ENCODE data around the gene SMPDL3B. TPM values are rescaled to one million over a fixed set of nuclear protein-coding genes. Genes with fewer than 3 reads are reported as not detected.

Gene SMPDL3B
- total and polyA plus RNA-seq, 2 of the 4 experiments (the other 2 are of a cell fraction): not detected

GRCh38 chr1:27954186-27954585 is 19.4 kb downstream of the SMPDL3B start:
- CTCF ChIA-PET: no interaction called here
- H2AFZ ChIP-seq (replicated peaks; ENCODE audit: low read length, poor library complexity): no peak overlapping the region
- H4K5ac ChIP-seq (ENCODE audit: low read depth, low read length): no peak overlapping the region
- in situ Hi-C loops (cut with MboI; ENCODE audit: low sequenced_read_pairs): no loop called here
- H3K27ac ChIP-seq (ENCODE audit: insufficient read depth, low read length): no peak overlapping the region
- H3K14ac ChIP-seq (replicated peaks; ENCODE audit: low read depth, low read length): no peak overlapping the region
- no peak overlapping the region for H3K18ac ChIP-seq (ENCODE audit: low read depth, low read length)
- H4K8ac ChIP-seq (ENCODE audit: low read depth in 2 of 2, low read length in 2 of 2): no peak overlapping the region
- no peak overlapping the region for H2BK20ac ChIP-seq (ENCODE audit: low read depth, low read length)
- H4K20me1 ChIP-seq (ENCODE audit: insufficient read depth, low read length): no peaks in the 10 kb centered on the region
- no peaks in the 10 kb centered on the region for H3K36me3 ChIP-seq (ENCODE audit: control insufficient read depth, insufficient read depth, low read length)
- H2AK5ac ChIP-seq (ENCODE audit: low read depth, low read length): no peak overlapping the region
- ATAC-seq (ENCODE audit: low read depth) (no peak), DNase-seq (no peak)
- H2BK15ac ChIP-seq (ENCODE audit: low read depth, low read length): no peak overlapping the region
- intact Hi-C loops (cut with micrococcal nuclease): no loop called here
- H3K27me3 ChIP-seq (ENCODE audit: control insufficient read depth, insufficient read depth, low read length): peaks cover 30% of the 10 kb centered on the region
- H2BK5ac ChIP-seq (ENCODE audit: low read depth, low read length, poor library complexity, severe bottlenecking): no peak overlapping the region
- dilution Hi-C loops (cut with HindIII; ENCODE audit: low sequenced_read_pairs, unreplicated experiment): no loop called here
- no peak overlapping the region for H3K9ac ChIP-seq (ENCODE audit: low read depth, low read length)
- POLR2A ChIA-PET (ENCODE audit: unreplicated experiment): no interaction called here
- TF ChIP-seq MAZ (IDR thresholded peaks at IDR 0.05; ENCODE audit: borderline replicate concordance, low read depth, low read length) (no peak), CTCF (conservative IDR thresholded peaks at IDR 0.05; ENCODE audit: low read depth, low read length) (no peak)
- H3K9me3 ChIP-seq (ENCODE audit: control insufficient read depth, insufficient read depth, low read length): no peaks in the 10 kb centered on the region
- H3K4me2 ChIP-seq (ENCODE audit: low read depth, low read length): no peak overlapping the region
- H3K9me1 ChIP-seq (ENCODE audit: insufficient read depth, low read length): peaks cover 7% of the 10 kb centered on the region
- 92% methylated on average over 2 of the region's 10 CpGs; no CpG with 5 or more reads in 1 of the 2 experiments for WGBS, 2 experiments (ENCODE audit: extremely low coverage in 2 of 2, insufficient read length in 1 of 2)
- no peak overlapping the region for H2AK9ac ChIP-seq (replicated peaks; ENCODE audit: low read depth, low read length, poor library complexity)
- H3K4me1 ChIP-seq (ENCODE audit: control insufficient read depth, insufficient read depth, low read length): no peaks in the 10 kb centered on the region
- H3K23ac ChIP-seq (ENCODE audit: low read depth, low read length): no peak overlapping the region
- BruUV-seq (replicated peaks): no TSS peak
- no peaks in the 10 kb centered on the region for H3K79me1 ChIP-seq (ENCODE audit: low read depth in 1 of 2, low read length in 2 of 2)
- H4K91ac ChIP-seq (ENCODE audit: insufficient read depth, low read depth, low read length): no peak overlapping the region
- no peak overlapping the region for H3K4ac ChIP-seq (ENCODE audit: low read depth, low read length)
- H3K4me3 ChIP-seq (ENCODE audit: insufficient read depth, low read depth, low read length): no peak overlapping the region
- no peak overlapping the region for H3K56ac ChIP-seq (ENCODE audit: extremely low read depth, insufficient read depth, low read length)
- H2BK120ac ChIP-seq (ENCODE audit: low read depth, low read length): no peak overlapping the region

Measured in IMR-90 (cell line).